Central memory CD4-positive, alpha-beta T cell (primary cell): ENCODE measurements around the gene SLC9A1.

Experiments used
- DNase-seq: peaks from one replicate; pipeline ENCODE4 v3.0.0; 2022

The SLC9A1 gene

GRCh38 chr1:27060891-27061290 is 94.0 kb downstream of the SLC9A1 start:
- DNase-seq = no peak

GRCh38 chr1:27058966-27059669 is 95.8 kb downstream of the SLC9A1 start:
- no peak for DNase-seq

GRCh38 chr1:27057801-27058625 is 96.9 kb downstream of the SLC9A1 start:
- DNase-seq = no peak

- DNase-seq = no peak
Measured at GRCh38 chr1:27057389-27057788, 97.5 kb downstream of the SLC9A1 start.

- DNase-seq = no peak
Measured at GRCh38 chr1:27053977-27054753, 100.8 kb downstream of the SLC9A1 start.

GRCh38 chr1:27052527-27052926 is 102.4 kb downstream of the SLC9A1 start:
- DNase-seq = no peak

- DNase-seq = no peak
Measured at GRCh38 chr1:27049607-27050006, 105.3 kb downstream of the SLC9A1 start.

- DNase-seq = no peak
Measured at GRCh38 chr1:27049100-27049499, 105.8 kb downstream of the SLC9A1 start.
